ACHN (cell line): Measurements from ENCODE around the gene DDAH1.
"Not testable (repeated sequence)": the region's sequence is repeated elsewhere in the genome, so short reads cannot be mapped to it uniquely, and the experiment has no call there.

Experiments used
- DNase-seq: peaks from one replicate; pipeline ENCODE4 v3.0.0-alpha.2; 2015
- in situ Hi-C: cut with HindIII; loops from 2 replicates; pipeline ENCODE4 v1.10.0; 2017; ENCODE audit warnings: low sequenced_read_pairs, low pct_ligation_motif_present, low pct_unique_long_range_greater_than_20kb

Gene DDAH1

DNA sequence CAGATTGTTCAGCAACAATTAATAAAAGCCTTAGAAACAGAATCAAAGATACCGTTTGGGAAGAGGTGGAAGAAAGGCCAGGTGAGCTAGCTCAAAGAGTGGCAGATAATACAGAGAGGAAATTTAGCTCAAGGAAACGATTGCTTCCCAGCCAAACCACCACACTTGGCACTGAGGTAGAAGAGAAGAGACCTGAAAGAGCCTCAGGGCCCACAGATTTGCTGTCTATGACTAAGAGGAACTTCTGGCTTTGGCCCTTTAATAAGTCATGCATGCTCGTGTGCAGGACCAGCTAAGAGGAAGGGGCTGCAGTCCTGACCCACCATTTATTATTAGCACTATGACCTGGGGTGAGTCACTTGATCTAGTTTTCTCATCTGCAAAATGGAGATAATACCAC lies 115.7 kb downstream of the DDAH1 start:
- DNase-seq = no peak
- in situ Hi-C loops = no loop called here

DNA sequence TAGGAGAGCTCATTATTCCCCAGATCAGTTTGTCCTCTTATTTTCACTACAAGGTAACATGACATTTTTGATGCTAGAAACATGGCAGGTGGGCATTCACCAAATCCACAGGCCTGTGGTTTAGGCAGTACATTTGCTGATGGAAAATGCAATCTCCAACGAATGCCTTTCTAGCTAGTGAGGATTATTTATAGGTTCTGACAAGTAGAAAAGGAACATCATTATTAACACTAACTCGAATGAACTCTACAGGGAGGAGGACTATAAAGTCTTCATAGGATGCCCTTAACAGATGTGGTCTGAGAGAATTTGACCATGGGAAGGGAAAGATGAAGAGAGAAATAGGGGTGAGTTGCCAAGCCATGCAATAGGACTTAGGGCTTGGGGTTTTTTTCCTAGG lies 117.1 kb downstream of the DDAH1 start:
- in situ Hi-C loops = no loop called here
- DNase-seq = no peak

DNA sequence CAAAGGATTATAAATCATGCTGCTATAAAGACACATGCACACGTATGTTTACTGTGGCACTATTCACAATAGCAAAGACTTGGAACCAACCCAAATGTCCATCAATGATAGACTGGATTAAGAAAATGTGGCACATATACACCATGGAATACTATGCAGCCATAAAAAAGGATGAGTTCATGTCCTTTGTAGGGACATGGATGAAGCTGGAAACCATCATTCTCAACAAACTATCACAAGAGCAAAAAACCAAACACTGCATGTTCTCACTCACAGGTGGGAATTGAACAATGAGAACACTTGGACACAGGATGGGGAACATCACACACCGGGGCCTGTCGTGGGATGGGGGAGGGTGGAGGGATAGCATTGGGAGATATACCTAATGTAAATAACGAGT lies 117.7 kb downstream of the DDAH1 start:
- in situ Hi-C loops, DNase-seq: not testable (repeated sequence)

DNA sequence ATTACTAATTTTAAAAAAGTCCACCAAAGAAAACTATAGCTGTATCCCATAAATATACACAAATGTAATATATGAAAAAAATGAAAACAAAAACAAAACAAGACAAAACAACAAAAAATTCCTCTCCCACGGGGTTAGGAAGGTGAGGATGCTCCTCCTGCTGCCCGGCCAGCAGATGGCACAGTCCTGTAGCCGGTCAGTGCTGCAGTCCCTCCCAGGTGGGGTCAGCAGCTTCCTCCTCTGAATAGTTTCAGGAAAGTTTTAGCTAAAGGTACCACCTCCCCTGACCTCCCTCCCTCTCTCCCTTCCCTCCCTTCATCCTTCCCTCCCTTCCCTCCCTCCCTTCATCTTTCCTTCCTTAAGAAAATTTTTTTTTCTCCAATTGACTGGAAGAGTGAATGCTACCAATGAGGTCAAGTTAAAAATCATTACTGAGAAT lies 120.7 kb downstream of the DDAH1 start:
- in situ Hi-C loops = no loop called here
- peak; percentile 62 for DNase-seq

DNA sequence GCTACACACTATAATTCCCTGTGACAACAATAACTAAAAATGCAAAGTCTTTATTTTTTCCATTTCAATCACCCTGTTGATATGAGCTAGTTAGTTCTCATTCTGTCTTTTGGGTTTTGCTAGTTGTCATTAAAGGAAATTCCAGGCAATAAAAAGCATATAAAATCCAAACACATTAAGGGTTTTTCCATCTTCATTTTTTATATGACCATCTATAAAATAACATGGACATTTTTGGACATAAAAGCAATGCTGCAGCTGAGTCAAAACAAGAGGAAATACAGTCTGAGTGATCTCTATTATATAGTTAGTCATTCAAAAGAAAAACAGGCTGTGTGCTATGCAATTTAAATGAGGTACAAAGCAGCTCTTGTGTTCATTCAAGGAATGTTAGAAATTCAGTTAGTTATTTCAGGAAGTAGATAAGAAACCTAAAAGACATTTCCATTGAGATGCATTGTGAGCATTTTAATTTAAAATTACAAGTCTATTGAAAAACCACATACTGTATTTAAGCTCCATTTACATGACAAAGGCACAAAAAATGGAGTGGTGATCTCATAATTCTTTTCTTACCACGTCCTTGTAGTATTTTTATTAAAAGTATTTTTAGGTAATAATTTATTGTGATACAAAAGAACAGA lies 121.2 kb downstream of the DDAH1 start:
- peak; percentile 35 for DNase-seq
- in situ Hi-C loops = no loop called here

DNA sequence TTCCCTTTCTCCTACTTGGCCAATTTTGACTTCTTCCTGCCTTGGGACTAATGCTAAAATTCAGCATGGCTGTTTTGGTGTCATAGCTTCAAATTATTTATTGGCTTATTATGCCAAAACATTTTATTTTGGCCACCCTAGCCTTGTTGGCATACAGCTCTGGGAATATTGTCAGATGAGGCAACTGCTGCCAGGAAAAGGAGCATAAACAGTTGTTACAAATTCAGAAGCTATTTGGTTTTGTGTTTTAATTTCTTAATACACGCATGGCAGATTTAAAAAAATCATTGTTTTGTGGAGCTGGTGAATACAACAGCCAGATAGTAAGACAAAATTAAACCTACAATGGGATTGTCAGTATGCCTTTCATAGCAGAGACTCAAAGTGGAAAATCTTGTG lies 121.7 kb downstream of the DDAH1 start:
- in situ Hi-C loops = no loop called here
- no peak for DNase-seq

DNA sequence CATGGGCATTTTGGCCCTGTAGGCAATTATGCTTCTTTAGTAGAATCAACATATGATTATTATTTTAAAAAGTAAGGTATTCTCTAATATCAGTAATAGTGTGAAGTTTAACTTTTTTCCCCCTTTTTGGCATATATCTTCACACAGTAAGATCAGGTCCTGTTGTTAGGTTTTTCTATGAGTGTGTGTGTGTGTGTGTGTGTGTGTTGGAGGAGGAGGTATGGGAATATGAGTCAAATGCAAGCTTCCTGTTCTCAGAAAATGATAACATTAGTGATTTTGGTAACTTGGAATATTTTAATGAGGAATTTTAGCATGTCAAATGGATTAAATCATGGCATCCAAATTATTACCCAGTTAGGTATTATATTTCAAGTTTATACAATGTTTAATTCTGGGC lies 122.8 kb downstream of the DDAH1 start:
- DNase-seq = no peak
- in situ Hi-C loops = no loop called here

DNA sequence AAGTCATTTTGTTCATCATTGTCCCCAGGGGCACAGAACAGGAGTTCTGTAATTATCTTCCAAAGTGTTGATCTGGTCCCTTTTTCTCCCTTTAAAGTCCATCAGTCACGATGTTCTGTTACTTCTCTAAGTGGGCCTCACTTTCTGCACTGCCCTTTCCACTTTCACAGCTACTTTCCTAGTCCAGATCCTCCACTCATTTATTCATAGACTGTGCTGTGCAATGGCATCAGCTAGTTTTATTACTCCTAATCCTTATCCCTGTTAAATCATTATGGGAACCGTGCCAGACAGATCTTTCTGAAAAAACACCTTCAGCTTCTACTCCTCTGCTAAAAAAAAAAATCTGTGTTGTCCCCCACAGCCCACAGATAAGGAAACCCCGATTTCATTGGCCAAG lies 124.5 kb downstream of the DDAH1 start:
- in situ Hi-C loops = no loop called here
- no peak for DNase-seq

DNA sequence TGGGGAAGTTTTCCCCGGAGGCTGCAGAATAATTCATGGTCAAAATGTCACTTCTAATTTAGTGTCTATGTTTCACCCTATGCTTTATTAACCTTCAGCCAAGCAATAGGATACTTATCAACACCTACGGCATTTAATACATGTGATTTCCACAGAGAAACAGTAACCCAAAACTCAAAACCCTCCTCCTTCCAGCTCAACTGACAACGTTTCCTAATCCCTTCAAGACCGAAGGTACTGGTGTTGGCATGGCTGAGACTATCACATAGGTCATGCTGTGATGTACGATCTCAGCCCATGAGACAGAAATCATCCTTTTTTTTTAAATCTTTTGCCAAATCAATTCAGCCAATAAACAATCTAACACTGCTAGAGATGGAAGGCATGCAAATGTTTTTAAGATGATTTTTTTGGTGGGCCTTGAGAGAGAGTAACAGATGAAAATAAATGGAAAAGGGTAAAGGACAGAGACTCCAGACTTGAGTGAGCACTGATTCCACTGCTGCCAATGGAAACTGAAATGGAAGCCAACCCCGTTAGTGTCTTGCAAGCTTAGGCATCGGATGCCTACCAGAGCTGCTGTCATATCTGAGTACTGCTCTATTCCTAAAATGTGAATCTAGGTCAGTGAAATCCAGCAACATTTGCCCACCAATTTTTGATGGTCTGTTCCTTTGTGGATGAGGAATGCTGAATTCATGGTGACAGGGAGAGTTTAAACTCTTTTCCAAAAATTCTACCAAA lies 125.1 kb downstream of the DDAH1 start:
- no peak for DNase-seq
- in situ Hi-C loops = no loop called here

DNA sequence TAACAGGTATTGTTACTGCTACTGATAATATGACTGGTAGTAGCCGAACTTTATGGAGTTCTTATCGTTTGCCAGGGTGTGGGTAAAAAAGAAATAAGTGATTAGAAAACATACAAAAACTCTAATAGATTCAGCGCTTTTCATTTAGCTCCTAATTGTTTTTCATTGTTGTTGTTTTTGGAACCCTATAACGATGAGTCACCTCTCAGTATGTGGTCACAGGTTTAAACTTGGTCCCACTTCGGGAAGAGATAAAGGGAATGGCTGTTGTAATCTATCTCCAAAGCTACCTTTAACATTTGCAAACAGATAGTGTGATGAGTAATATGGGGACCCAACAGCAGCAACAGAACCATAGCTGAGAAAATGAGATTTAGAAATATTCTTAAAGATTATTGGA lies 125.9 kb downstream of the DDAH1 start:
- DNase-seq = no peak
- in situ Hi-C loops = no loop called here

DNA sequence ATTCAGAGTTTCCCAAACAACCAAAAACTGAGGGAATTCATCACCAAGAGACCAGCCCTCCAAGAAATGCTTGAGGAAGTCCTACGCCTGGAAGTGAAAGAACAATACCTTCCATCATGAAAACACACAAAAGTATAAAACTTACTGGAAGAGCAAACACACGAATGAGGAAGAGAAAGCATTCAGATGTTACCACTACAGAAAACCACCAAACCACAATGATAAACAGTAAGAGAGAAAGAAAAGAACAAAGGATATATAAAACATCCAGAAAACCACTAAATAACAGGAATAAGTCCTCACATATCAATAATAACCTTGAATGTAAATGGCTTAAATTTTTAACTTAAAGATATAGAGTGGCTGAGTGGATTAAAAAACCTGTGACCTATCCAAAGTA lies 130.0 kb downstream of the DDAH1 start:
- in situ Hi-C loops = no loop called here
- no peak for DNase-seq

DNA sequence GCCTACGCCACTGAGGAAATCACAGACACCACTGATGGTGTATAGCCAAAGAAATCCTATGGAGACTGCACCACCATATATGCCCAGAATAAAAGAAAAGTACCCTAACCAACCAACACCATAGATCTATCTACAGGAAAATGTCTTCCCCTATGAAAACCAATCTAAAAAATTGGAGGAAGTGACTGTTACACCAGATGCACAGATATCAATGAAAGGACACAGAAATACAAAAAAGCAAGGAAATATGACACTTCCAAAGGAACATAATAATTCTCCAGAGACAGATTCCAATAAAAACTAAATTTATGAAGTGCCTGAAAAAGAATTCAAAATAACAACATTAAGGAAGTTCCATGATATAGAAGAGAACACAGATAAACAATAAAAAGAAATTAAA lies 131.8 kb downstream of the DDAH1 start:
- DNase-seq = no peak

DNA sequence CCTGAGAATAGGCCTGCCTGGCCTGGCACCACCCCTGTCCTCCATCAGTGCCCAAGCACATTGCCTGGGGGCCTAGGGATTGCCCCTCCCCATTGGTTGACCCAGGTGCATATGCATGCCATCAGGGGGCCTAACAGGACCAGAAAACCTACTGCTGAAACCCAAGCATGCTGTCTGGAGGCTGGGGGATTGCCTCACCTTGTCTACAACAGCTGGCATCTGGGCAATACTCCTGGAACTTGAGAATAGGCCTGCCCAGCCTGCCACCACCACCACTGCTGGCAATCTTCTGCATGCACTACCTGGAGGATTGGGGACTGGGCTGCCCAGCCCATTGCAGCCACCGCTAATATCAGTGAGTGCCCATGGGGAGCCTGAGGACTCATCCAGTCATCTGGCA lies 132.4 kb downstream of the DDAH1 start:
- in situ Hi-C loops = no loop called here
- DNase-seq = no peak

More for the DNA sequence above, 131.8 kb downstream of the DDAH1 start:
- in situ Hi-C loops = no loop called here

DNA sequence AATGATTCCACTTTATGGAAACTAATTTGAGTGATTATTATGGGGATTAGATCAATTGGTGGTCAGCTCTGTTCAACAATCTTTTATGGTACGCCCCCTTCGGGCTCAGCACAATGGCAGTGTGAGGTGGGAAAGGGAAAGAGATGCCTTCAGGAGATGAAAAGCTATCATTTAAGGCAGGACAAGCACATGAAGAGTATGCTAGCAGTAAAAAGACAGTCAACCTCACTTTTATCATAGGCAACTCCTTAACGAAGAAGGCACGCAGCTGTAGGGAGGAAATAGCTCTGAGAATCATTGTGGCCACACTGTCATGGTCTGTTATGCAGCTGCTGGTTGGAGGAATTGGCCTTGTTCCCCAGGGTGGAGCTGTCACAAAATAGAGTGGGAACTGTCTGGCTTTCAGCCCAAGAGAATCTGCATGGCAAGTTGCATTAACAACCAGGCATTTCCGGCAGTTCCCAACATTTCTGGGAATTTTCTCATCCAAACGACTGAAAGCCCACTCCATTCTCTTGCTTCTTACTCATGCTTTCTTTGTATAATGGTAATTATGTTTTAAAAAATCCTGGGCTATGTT lies 134.2 kb downstream of the DDAH1 start:
- no peak for DNase-seq
- in situ Hi-C loops = no loop called here

DNA sequence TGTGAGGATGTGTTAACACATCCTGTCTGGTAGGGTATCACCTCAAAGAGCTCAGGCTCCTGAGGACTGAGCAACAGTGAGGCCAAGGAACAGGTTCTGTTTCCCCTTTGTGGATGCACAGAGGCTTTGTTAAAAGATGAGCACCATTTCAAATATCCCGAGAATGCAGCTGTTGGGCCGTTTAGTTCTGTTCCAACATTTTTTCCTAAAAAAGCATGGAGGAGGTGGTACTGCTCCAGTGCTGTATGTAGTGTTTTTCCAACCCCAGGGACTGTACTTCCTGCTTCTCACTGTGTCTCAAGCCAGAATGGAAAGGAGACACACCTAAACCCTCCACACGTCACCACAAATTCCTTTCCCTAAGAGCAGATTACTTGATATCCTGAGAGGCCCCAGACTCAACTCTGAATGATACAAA lies 134.7 kb downstream of the DDAH1 start:
- peak; percentile 51 for DNase-seq
- in situ Hi-C loops = no loop called here

DNA sequence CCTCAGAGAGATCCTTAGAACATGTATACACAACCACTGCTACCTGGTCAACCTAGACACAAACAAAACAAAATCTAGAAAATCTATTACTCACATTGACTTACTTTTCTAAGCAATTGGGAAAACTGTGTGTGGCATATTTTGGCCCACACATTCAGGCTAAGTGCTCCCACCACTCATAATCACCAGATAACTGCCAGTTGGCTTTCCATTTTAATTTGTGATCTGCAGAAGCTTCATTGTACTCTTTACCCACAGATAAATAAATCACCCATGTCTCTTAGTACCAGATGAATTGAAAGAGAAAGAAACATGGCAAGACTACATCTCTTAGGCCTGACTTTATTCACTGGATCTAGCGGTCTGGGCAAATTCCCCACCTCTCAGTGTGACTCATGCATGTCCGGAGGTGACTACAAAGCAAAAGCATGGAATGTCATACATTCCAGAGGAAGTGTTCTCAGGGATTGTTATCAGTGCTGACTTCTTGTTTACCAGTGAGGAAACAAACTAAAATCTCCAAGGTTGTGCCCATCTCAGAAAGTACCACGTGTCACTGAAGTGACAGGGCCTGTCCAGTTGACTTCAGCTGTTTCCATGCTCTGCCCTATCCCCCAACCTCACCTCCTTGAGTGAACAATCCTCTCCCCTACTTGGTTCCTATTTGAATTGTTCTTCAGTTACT lies 136.1 kb downstream of the DDAH1 start:
- DNase-seq = peak; percentile 96
- in situ Hi-C loops = no loop called here

DNA sequence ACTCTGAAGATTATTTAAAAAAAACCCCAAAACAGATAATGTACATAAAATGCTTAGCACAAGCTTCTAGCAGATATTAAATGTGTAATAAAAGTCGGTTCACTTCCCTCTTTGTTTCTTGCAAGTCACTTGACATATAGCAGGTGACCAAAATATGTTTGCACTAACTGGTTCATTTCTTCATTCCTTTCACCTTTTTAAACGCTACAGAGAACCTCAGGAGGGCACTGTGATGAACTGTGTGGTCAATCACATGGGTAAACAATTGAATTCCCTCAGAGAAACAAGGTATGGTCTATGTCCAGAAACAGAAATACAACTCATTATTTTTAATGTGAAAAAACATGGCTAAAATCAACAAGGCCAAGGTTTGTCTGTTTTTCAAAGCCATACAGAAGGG lies 137.2 kb downstream of the DDAH1 start:
- no peak for DNase-seq
- in situ Hi-C loops = no loop called here

DNA sequence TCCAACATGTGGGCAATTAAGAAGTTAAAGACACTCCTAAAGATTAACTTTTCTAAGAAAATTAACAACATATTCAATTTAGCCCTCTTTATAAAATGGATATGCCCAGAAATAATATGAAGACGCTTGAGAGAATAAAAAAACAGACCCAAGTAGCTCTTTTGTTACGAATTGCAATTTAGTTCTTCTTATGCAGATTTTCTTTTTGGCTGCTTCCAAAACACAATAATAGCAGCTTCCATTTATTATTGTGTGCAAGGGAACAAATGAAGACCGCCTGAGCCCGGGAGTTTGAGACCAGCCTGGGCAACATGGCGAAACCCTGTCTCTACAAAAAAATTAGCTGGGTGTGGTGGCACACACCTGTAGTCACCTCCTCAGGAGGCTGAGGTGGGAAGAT lies 138.1 kb downstream of the DDAH1 start:
- no peak for DNase-seq
- in situ Hi-C loops = no loop called here

DNA sequence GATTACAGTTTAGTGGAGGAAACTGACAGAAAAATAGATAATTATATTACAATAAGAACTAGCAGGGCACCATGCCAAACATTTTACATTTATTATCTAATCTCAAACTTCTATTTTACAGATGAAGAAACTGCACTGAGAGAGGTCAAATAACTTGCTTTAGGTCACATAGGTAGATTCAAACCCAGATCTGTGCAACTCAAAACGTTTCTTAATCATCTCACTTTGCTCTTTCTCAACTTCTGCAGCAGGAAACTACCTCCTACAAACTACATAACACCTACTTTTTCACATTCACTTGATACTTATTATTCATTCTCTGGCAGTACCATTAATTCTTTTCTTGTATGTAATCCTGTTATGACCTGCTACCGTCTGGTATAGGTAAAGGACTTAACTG lies 138.6 kb downstream of the DDAH1 start:
- in situ Hi-C loops = no loop called here

More for the DNA sequence above, 138.6 kb downstream of the DDAH1 start:
- DNase-seq = no peak
